GM12892 (cell line): ENCODE measurements around the gene FOXA3.

Experiments used
- DNase-seq: peaks from one replicate; pipeline ENCODE4 v3.0.0; 2011; ENCODE audit not compliant: insufficient read length
- FAIRE-seq: peaks from 2 replicates; lab custom pipeline; 2011; peaks lifted over from hg19 to GRCh38; lab: Jason Lieb, UNC
- POLR2A ChIP-seq: IDR thresholded peaks from 2 replicates; pipeline ENCODE4 v1.6.1; 2011; ENCODE audit warnings: low read depth, low read length, control low read depth
- POLR2AphosphoS5 ChIP-seq: IDR thresholded peaks from 2 replicates; pipeline ENCODE4 v1.6.1; 2011; ENCODE audit warnings: low read depth, low read length, control low read depth
- TAF1 ChIP-seq: IDR thresholded peaks from 2 replicates; pipeline ENCODE4 v1.6.1; 2011; ENCODE audit warnings: low read depth, mild to moderate bottlenecking, control low read depth, low read length, borderline replicate concordance

The FOXA3 gene

GRCh38 chr19:45902651-45903625 is 38.8 kb downstream of the FOXA3 start:
- peak; percentile 100 for DNase-seq
- FAIRE-seq = peak; percentile 100
- peak; percentile 54; the same call in 1 of the 2 replicates for TF ChIP-seq POLR2AphosphoS5
- peak; percentile 63; the same call in 1 of the 2 replicates for TF ChIP-seq POLR2A
- TF ChIP-seq TAF1 = no peak

- DNase-seq (no peak), FAIRE-seq (no peak)
- TF ChIP-seq POLR2A = no peak
- no peak for TF ChIP-seq TAF1
- TF ChIP-seq POLR2AphosphoS5 = no peak
These were observed 40.9 kb downstream of the FOXA3 start for GRCh38 chr19:45905011-45905410.

- DNase-seq (no peak), FAIRE-seq (no peak)
- TF ChIP-seq POLR2AphosphoS5 (no peak), TAF1 (no peak), POLR2A (no peak)
These were observed 42.1 kb downstream of the FOXA3 start for GRCh38 chr19:45906221-45906620.

- TF ChIP-seq POLR2AphosphoS5 (no peak), POLR2A (no peak), TAF1 (no peak)
- no peak for FAIRE-seq
- no peak for DNase-seq
These were observed 44.8 kb downstream of the FOXA3 start for GRCh38 chr19:45908956-45909355.

GRCh38 chr19:45911291-45911690 is 47.2 kb downstream of the FOXA3 start:
- FAIRE-seq (no peak), DNase-seq (no peak)
- TF ChIP-seq TAF1 = no peak
- no peak for TF ChIP-seq POLR2A
- no peak for TF ChIP-seq POLR2AphosphoS5

GRCh38 chr19:45913874-45914830 is 50.0 kb downstream of the FOXA3 start, which contains the start of gene NANOS2:
NANOS2 (minus strand) TSS chr19:45914778; CDS start chr19:45914693, 85 bp downstream.
- FAIRE-seq = no peak
- TF ChIP-seq POLR2AphosphoS5 (no peak), TAF1 (no peak), POLR2A (no peak)

GRCh38 chr19:45917421-45918091 is 53.4 kb downstream of the FOXA3 start:
- DNase-seq (no peak), FAIRE-seq (no peak)
- no peak for TF ChIP-seq POLR2A
- no peak for TF ChIP-seq POLR2AphosphoS5
- TF ChIP-seq TAF1 = no peak

More at GRCh38 chr19:45913874-45914830, 50.0 kb downstream of the FOXA3 start, which contains the start of gene NANOS2:
- no peak for DNase-seq

GRCh38 chr19:45918721-45919120 is 54.6 kb downstream of the FOXA3 start:
- DNase-seq (no peak), FAIRE-seq (no peak)
- TF ChIP-seq POLR2AphosphoS5 = no peak
- TF ChIP-seq POLR2A = no peak
- TF ChIP-seq TAF1 = no peak

- TF ChIP-seq TAF1 (no peak), POLR2AphosphoS5 (no peak), POLR2A (no peak)
- DNase-seq (no peak), FAIRE-seq (no peak)
These were observed 55.6 kb downstream of the FOXA3 start for GRCh38 chr19:45919678-45920077.

- no peak for DNase-seq
- no peak for FAIRE-seq
- no peak for TF ChIP-seq POLR2AphosphoS5
These were observed 56.3 kb downstream of the FOXA3 start for GRCh38 chr19:45920458-45920857.

- no peak for FAIRE-seq
- no peak for DNase-seq
- no peak for TF ChIP-seq TAF1
- no peak for TF ChIP-seq POLR2A
- no peak for TF ChIP-seq POLR2AphosphoS5
These were observed 58.2 kb downstream of the FOXA3 start for GRCh38 chr19:45922281-45922680.
